Spleen (tissue), 7 donors: ENCODE data around the gene STN1.

Experiments
- POLR2A ChIP-seq, 3 donors: fragments of 450-650 bp; IDR thresholded peaks; one replicate each; pipeline ENCODE4 v1.5.1; 2017; ENCODE audit warnings: antibody characterized with exemption in 3 of 3, mild to moderate bottlenecking in 1 of 3
- POLR2AphosphoS5 ChIP-seq, 3 donors: sonication (generic); formaldehyde crosslinking; IDR thresholded peaks; one replicate each; pipeline ENCODE4 v1.5.1; 2017; ENCODE audit warnings: antibody characterized with exemption in 3 of 3
- TF ChIP-seq, protein P1 (sequence below), 11 experiments: fragments of 200-600 bp in 7 of 11; fragments of 450-650 bp in 4 of 11; sonication (generic) in 4 of 11; IDR thresholded peaks in 8 of 11; conservative IDR thresholded peaks in 3 of 11; 1 replicate in 7 of 11; 2 replicates in 4 of 11; pipeline versions ENCODE4 v1.4.0 to v1.8.0; 2016 to 2021; ENCODE audit warnings: antibody characterized with exemption in 11 of 11, inconsistent platforms in 4 of 11, mild to moderate bottlenecking in 1 of 11
- donor health status: DM: no; HTN: no; CAD: no; lungs with moderate emphysema.
- donor health status: DM: no; HTN: no; CAD: no.
- donor health status: DM: no; HTN: no; CAD: no.

DNA sequence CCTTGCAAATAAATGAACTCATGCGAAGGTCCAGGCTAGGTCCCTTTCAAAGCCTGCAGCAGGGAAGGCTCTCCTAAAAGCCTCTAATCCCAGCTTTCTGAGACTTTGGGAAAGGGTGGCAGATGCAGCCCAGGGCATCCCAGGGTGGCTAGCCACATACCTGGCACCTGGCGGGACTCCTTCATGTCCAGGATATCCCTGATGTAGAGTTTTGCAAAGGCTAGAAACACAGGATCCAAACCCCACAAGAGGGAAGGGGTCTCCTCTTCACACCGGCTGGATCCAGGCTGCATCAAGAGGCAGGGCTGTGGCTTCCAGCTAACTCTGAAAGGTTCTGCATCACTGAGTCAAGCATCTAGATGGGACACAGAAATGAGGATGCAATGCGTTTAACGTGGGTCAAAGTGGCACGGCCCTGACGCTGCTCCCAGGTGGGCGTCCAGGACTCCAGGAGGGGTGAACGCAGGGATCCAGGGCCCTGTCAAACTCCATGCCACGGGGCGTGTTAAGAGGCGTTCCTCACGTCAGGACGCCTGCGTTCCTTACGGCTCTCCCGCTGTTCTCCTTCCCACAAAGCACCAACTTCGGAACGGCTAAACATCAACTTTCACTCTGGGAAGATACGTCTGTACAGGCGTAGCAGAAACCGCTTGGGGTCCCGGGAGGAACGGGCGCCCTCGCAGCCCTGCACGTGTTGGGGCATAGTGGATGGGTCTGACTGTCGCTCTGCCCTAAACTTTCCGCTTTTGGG, 507 bp downstream of the STN1 start:
- TF ChIP-seq, protein P1, sequence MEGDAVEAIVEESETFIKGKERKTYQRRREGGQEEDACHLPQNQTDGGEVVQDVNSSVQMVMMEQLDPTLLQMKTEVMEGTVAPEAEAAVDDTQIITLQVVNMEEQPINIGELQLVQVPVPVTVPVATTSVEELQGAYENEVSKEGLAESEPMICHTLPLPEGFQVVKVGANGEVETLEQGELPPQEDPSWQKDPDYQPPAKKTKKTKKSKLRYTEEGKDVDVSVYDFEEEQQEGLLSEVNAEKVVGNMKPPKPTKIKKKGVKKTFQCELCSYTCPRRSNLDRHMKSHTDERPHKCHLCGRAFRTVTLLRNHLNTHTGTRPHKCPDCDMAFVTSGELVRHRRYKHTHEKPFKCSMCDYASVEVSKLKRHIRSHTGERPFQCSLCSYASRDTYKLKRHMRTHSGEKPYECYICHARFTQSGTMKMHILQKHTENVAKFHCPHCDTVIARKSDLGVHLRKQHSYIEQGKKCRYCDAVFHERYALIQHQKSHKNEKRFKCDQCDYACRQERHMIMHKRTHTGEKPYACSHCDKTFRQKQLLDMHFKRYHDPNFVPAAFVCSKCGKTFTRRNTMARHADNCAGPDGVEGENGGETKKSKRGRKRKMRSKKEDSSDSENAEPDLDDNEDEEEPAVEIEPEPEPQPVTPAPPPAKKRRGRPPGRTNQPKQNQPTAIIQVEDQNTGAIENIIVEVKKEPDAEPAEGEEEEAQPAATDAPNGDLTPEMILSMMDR (IDR thresholded peaks at IDR 0.05 in 8 of 11, conservative IDR thresholded peaks at IDR 0.05 in 3 of 11): no peak
- TF ChIP-seq POLR2AphosphoS5 (IDR thresholded peaks at IDR 0.05) (no peak), POLR2A (IDR thresholded peaks at IDR 0.05) (no peak)
